Right lobe of liver (tissue), 6 donors: ENCODE measurements around the gene EXOC3L1. TPM values are rescaled to one million over a fixed set of nuclear protein-coding genes. Genes with fewer than 3 reads are reported as not detected.

ENCODE experiments used
- ATAC-seq, 4 donors: fragments of 200-7000 bp; cut with Tn5 transposase; one replicate each; pipeline ENCODE4 v1.9.1; 2020; ENCODE audit warnings: mild to moderate bottlenecking in 4 of 4, moderate library complexity in 4 of 4
- DNase-seq, 3 donors: peaks; one replicate each; pipeline ENCODE4 v3.0.0-alpha.2; 2020
- H3K27ac ChIP-seq, 3 donors: fragments of 200-600 bp; one replicate each; pipeline ENCODE4 v1.8.0; 2022
- H3K27me3 ChIP-seq, 2 donors: fragments of 200-600 bp; one replicate each; pipeline ENCODE4 v1.8.0; 2022
- H3K36me3 ChIP-seq, 4 donors: fragments of 200-600 bp; sonication (generic) in 1 of 4; one replicate each; pipeline versions ENCODE4 v1.5.1 to v1.8.0; 2017 to 2022; ENCODE audit warnings: control low read depth in 1 of 4
- H3K4me1 ChIP-seq, 4 donors: fragments of 200-600 bp; sonication (generic) in 1 of 4; one replicate each; pipeline versions ENCODE4 v1.5.1 to v1.8.0; 2017 to 2022; ENCODE audit warnings: control low read depth in 1 of 4
- H3K4me3 ChIP-seq, 3 donors: fragments of 200-600 bp; one replicate each; pipeline ENCODE4 v1.8.0; 2022
- H3K9me3 ChIP-seq, 4 donors: fragments of 200-600 bp; sonication (generic) in 1 of 4; one replicate each; pipeline versions ENCODE4 v1.5.1 to v1.8.0; 2017 to 2022; ENCODE audit warnings: control low read depth in 1 of 4
- POLR2A ChIP-seq: fragments of 450-650 bp; IDR thresholded peaks from one replicate; pipeline ENCODE4 v1.6.1; 2017; ENCODE audit warnings: antibody characterized with exemption, mild to moderate bottlenecking
- WGBS: methylation state at CpG from one replicate; pipeline ENCODE4 v1.1.6; 2018; ENCODE audit warnings: low coverage, low lambda C conversion rate; ENCODE audit not compliant: insufficient coverage; ENCODE audit errors: missing lambda C conversion rate; 5-methylcytosine and 5-hydroxymethylcytosine counted together
- intact Hi-C, 2 donors: fragments of 100-400 bp; cut with DNase I; formaldehyde crosslinking; loops; one replicate each; pipeline versions ENCODE4 v1.11.2 to v1.14.1; 2022
- total RNA-seq, 6 experiments: library from RNA; depleted of rRNA in 2 of 6; stranded (reverse); fragments of >200 nt in 2 of 6; fragmentation: NEBNext Ultra II Directional in 3 of 6; extraction: Animal tissue kit (Norgen Biotek cat#: 25700) in 3 of 6; gene quantifications; one replicate each; pipeline versions ENCODE4 v1.1.0 to v1.2.4, GENCODE V29; 2016 to 2023
- TF ChIP-seq, protein P1 (sequence below), 4 donors: fragments of 200-600 bp in 3 of 4; fragments of 450-650 bp in 1 of 4; IDR thresholded peaks; one replicate each; pipeline versions ENCODE4 v1.5.1 to v1.8.0; 2016 to 2022; ENCODE audit warnings: antibody characterized with exemption in 4 of 4, mild to moderate bottlenecking in 2 of 4
- donor health status: DM: no; HTN: yes; CAD: no.
- donor health status: DM: no; HTN: no; CAD: no.
- donor health status: DM: no; HTN: no; CAD: no.
- donor health status: DM: no; HTN: yes; CAD: no.
- donor health status: DM: no; HTN: yes; CAD: no.

Gene EXOC3L1
- total RNA-seq, 6 experiments from 2014 or later, result 1.8 to 4.3 (median 2.5) TPM

DNA sequence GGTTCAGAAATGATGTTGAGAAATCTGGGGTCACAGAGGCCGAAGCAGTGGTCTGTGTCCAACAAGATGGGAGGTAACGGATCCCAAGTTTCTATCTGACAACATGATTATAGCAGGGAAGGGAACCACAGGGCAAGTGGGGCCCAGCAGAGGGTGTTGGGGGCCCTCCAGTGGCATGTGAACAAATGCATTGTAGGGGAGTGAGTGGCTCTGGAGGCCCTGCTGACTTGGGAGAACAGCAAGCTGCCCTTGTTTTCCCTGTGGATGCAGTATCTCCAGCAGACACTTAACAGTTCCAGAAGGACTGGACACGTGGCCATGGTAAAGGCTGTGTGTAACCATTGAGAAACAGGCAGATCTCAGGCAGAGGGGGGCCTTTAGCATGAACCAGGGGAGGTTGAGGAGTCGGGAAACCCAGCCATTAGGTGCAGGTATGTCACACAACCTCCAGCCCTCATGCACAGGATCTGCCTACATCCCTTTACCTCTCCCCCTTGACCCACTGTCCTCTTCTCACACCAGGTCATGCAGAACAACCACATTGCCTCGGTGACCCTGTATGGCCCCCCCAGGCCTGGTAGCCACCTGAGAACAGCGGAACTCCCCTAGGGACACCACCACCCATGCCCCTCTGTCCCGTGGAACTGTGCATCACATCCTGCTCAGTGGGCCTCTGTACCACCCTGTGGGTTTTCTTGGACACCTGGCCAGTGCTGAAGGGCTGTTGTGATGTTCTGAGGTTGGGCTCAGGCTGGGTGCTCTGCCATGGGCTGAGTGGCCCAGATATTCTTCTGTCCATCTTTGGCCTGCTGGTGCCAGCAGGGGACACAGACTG lies 43.2 kb downstream of the EXOC3L1 start:
- Histone ChIP-seq H3K27me3 (no peaks in the 10 kb centered on the region), H3K4me1 (peaks cover 0 to 15% (median 0%) of the 10 kb centered on the region in 4 donors), H3K4me3 (no peak overlapping the region), H3K27ac (no peak overlapping the region), H3K9me3 (no peaks in the 10 kb centered on the region), H3K36me3 (peaks cover 6 to 69% (median 40%) of the 10 kb centered on the region in 4 donors)
- TF ChIP-seq POLR2A, result no peak
- TF ChIP-seq, protein P1, sequence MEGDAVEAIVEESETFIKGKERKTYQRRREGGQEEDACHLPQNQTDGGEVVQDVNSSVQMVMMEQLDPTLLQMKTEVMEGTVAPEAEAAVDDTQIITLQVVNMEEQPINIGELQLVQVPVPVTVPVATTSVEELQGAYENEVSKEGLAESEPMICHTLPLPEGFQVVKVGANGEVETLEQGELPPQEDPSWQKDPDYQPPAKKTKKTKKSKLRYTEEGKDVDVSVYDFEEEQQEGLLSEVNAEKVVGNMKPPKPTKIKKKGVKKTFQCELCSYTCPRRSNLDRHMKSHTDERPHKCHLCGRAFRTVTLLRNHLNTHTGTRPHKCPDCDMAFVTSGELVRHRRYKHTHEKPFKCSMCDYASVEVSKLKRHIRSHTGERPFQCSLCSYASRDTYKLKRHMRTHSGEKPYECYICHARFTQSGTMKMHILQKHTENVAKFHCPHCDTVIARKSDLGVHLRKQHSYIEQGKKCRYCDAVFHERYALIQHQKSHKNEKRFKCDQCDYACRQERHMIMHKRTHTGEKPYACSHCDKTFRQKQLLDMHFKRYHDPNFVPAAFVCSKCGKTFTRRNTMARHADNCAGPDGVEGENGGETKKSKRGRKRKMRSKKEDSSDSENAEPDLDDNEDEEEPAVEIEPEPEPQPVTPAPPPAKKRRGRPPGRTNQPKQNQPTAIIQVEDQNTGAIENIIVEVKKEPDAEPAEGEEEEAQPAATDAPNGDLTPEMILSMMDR (IDR thresholded peaks at IDR 0.05), result no peak
- 100% methylated on average over 2 of the region's 7 CpGs for WGBS
- DNase-seq, result peak in 1 of 3 donors; percentile 31
- ATAC-seq, result no peak
- intact Hi-C loops, result no loop called here

DNA sequence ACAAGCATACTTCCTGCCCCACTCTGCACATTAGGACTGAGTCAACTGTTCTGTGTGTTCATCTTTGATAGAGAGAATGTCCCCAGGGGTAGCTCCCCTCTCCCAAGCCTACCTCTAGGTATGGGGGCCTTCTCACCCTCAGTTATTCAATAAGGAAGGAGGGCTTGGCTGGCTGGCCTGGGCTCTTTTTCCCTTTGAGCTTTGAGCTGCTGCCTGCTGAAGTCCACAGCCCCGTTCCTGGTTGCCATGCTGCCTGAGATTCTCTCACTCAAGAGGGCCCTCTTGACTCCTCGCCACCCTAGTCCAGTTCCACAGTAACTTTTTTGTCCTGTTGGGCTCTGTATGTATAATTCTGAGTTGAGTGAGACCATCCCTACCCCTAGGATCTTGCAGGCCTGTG lies 44.2 kb downstream of the EXOC3L1 start:
- Histone ChIP-seq H3K4me3 (no peak overlapping the region), H3K36me3 (peaks cover 6 to 79% (median 44%) of the 10 kb centered on the region in 4 donors), H3K9me3 (no peaks in the 10 kb centered on the region), H3K4me1 (peaks cover 0 to 9% (median 0%) of the 10 kb centered on the region in 4 donors), H3K27me3 (no peaks in the 10 kb centered on the region), H3K27ac (no peak overlapping the region)
- TF ChIP-seq, protein P1 (IDR thresholded peaks at IDR 0.05), result no peak
- TF ChIP-seq POLR2A, result no peak
- DNase-seq (no peak), ATAC-seq (no peak)
- intact Hi-C loops, result no loop called here
- WGBS, result 60% methylated on average over 1 of the region's 2 CpGs

DNA sequence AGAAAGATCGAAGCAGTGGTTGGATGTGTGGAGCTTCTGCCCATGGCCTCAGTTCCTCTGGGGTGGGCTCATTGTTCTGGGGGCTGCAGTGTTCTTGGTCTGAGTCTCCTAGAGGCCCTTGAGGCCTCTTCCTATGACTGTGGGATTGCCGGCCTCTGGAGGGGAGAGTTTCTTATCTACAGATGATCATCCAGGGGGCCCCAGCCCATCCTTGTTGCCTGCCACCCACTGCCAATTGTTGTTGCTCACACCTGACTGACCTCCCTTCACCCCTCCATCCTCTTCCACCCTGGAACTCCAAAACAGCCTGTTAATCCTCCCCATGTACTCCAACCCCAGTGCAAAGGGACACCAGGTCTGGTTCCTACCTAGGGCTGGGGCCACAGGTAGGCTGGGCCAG lies 45.0 kb downstream of the EXOC3L1 start:
- TF ChIP-seq, protein P1 (IDR thresholded peaks at IDR 0.05), result no peak
- TF ChIP-seq POLR2A, result no peak
- DNase-seq, result peak in 1 of 3 donors; percentile 7
- 100% methylated on average over 1 of the region's 2 CpGs for WGBS

DNA sequence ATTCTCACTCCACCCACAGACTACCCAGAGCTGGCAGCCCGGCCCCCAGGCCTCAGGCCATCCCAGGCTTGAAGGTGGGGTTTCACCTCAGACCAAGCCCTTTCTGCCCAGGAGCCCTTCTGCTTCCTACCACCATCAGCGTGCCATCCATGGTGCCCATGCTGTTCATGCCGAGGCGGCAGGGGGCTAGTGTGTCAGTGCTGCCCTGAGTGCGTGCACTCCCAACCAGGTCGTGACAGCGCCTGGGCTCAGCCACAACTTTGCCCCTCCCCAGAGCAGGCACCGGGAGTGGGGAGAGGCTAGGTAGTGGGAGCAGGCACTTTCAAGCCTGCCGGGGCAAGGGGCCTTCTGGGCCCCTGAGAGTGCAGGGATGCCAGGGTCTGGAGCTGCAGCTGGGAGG lies 47.6 kb downstream of the EXOC3L1 start:
- H3K27me3 ChIP-seq, result no peaks in the 10 kb centered on the region
- WGBS, result no CpG with 5 or more reads among the region's 9 CpGs
- peaks cover 6 to 100% (median 65%) of the 10 kb centered on the region in 4 donors for H3K36me3 ChIP-seq
- DNase-seq, result peak in 1 of 3 donors; percentile 37
- intact Hi-C loops, result no loop called here
- no peak for ATAC-seq
- no peak overlapping the region for H3K4me3 ChIP-seq
- no peaks in the 10 kb centered on the region for H3K4me1 ChIP-seq
- TF ChIP-seq, protein P1 (IDR thresholded peaks at IDR 0.05), result no peak
- TF ChIP-seq POLR2A, result no peak
- H3K27ac ChIP-seq, result no peak overlapping the region
- H3K9me3 ChIP-seq, result no peaks in the 10 kb centered on the region

More for the DNA sequence above, 45.0 kb downstream of the EXOC3L1 start:
- Histone ChIP-seq H3K27ac (no peak overlapping the region), H3K4me1 (peaks cover 0 to 1% (median 0%) of the 10 kb centered on the region in 4 donors), H3K9me3 (no peaks in the 10 kb centered on the region), H3K36me3 (peaks cover 6 to 87% (median 50%) of the 10 kb centered on the region in 4 donors), H3K4me3 (no peak overlapping the region), H3K27me3 (no peaks in the 10 kb centered on the region)
- ATAC-seq, result no peak
- intact Hi-C loops, result no loop called here
